B cell (primary cell): ENCODE data around the gene SKA1.

Experiments
- CTCF ChIP-seq: fragments of 200-600 bp; IDR thresholded peaks from one replicate; pipeline ENCODE4 v1.8.0; 2022; ENCODE audit warnings: antibody characterized with exemption, mild to moderate bottlenecking
- EZH2 ChIP-seq: IDR thresholded peaks from 2 replicates; pipeline ENCODE4 v1.6.1; 2012; ENCODE audit warnings: borderline replicate concordance, low read depth, mild to moderate bottlenecking, moderate library complexity, low read length; ENCODE audit not compliant: insufficient read depth, poor library complexity, severe bottlenecking

DNA sequence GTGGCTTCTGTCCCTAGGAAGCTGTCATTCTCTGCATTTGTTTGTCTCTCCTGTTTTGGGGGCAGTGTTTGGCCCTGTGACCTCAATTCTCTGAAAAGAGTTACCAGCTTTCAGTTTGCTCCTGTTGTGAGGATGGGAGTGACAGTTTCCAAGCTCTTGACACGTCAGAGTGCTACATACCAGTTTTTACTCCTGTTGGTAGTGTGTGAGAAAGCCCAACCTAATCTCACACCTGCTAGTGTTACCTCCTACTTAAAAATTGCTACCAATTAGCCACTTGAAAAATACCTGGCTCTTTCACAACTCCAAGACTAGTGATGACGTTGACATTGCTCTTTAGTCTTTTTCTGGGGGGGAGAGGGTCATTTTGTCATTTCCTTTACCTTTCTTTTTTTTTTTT lies 14.1 kb downstream of the SKA1 start:
- TF ChIP-seq CTCF (no peak), EZH2 (no peak)
